Fibroblast of skin of left quadriceps (primary cell): ENCODE results near the gene C17orf100.

Experiments
- DNase-seq, 2 experiments: peaks; one replicate each; pipeline ENCODE4 v3.0.0-alpha.2; 2013; ENCODE audit warnings: low read depth in 2 of 2

C17orf100 gene

GRCh38 chr17:6651354-6651918 is at the start of gene C17orf100, which contains the start of gene MED31:
Gene C17orf100 (plus strand): TSS chr17:6651762. CDS start chr17:6651914, 152 bp downstream.
Gene MED31 (minus strand): TSS chr17:6651605. CDS start chr17:6651528, 77 bp downstream.
- peak; percentile 73 for DNase-seq

GRCh38 chr17:6602141-6602540 is 49.4 kb upstream of the C17orf100 start:
- DNase-seq: no peak

GRCh38 chr17:6603744-6604325 is 47.7 kb upstream of the C17orf100 start:
- no peak for DNase-seq

GRCh38 chr17:6605142-6605541 is 46.4 kb upstream of the C17orf100 start:
- no peak for DNase-seq

- no peak for DNase-seq
Measured at GRCh38 chr17:6608321-6608720, 43.2 kb upstream of the C17orf100 start.

- DNase-seq: no peak
Measured at GRCh38 chr17:6610011-6610410, 41.6 kb upstream of the C17orf100 start.

- DNase-seq: no peak
Measured at GRCh38 chr17:6611231-6611630, 40.3 kb upstream of the C17orf100 start.

- DNase-seq: no peak
Measured at GRCh38 chr17:6623941-6624340, 27.6 kb upstream of the C17orf100 start.

- DNase-seq: no peak
Measured at GRCh38 chr17:6626616-6627015, 24.9 kb upstream of the C17orf100 start.

GRCh38 chr17:6627019-6627418 is 24.5 kb upstream of the C17orf100 start:
- no peak for DNase-seq

GRCh38 chr17:6630390-6630789 is 21.2 kb upstream of the C17orf100 start:
- no peak for DNase-seq

- DNase-seq: no peak
Measured at GRCh38 chr17:6632530-6632929, 19.0 kb upstream of the C17orf100 start.

- DNase-seq: no peak
Measured at GRCh38 chr17:6633263-6633662, 18.3 kb upstream of the C17orf100 start.

- DNase-seq: no peak
Measured at GRCh38 chr17:6636105-6636504, 15.5 kb upstream of the C17orf100 start.

- no peak for DNase-seq
Measured at GRCh38 chr17:6636616-6637457, 14.7 kb upstream of the C17orf100 start.

GRCh38 chr17:6637458-6637840 is 14.1 kb upstream of the C17orf100 start:
- DNase-seq: no peak

GRCh38 chr17:6638046-6638908 is 13.3 kb upstream of the C17orf100 start:
- no peak for DNase-seq

- no peak for DNase-seq
Measured at GRCh38 chr17:6639014-6639585, 12.5 kb upstream of the C17orf100 start.

GRCh38 chr17:6639586-6640535 is 11.7 kb upstream of the C17orf100 start:
- DNase-seq: no peak

GRCh38 chr17:6640536-6641246 is 10.9 kb upstream of the C17orf100 start, which contains the start of the genes KIAA0753 and TXNDC17:
Gene KIAA0753 (minus strand): TSS chr17:6640711. CDS start chr17:6635103, 5,608 bp downstream.
Gene TXNDC17 (plus strand): TSS chr17:6641060. CDS start chr17:6641083, 23 bp downstream.
- DNase-seq: peak; percentile 66 to 76
